Loucy (cell line): ENCODE measurements around the gene CYTH3.

Source experiments
- H2AFZ ChIP-seq: fragments of 200-600 bp; sonication (generic); 2 replicates; pipeline ENCODE4 v1.6.0; 2016; ENCODE audit warnings: antibody characterized with exemption, mild to moderate bottlenecking, low read length, moderate library complexity
- H3F3A ChIP-seq: fragments of 200-600 bp; 2 replicates; pipeline ENCODE4 v1.6.0; 2016; ENCODE audit warnings: antibody characterized with exemption, low read depth, mild to moderate bottlenecking
- H3K27me3 ChIP-seq: fragments of 200-600 bp; sonication (generic); 2 replicates; pipeline ENCODE4 v1.6.1; 2014; ENCODE audit warnings: low read length, mild to moderate bottlenecking; ENCODE audit not compliant: insufficient read depth, poor library complexity, severe bottlenecking
- H3K36me3 ChIP-seq: fragments of 200-600 bp; sonication (generic); 2 replicates; pipeline ENCODE4 v1.6.1; 2016; ENCODE audit warnings: low read length; ENCODE audit not compliant: insufficient read depth
- H3K4me1 ChIP-seq: fragments of 200-600 bp; sonication (generic); 2 replicates; pipeline ENCODE4 v1.5.1; 2014; ENCODE audit warnings: low read length, mild to moderate bottlenecking; ENCODE audit not compliant: insufficient read depth, poor library complexity, severe bottlenecking
- H3K4me2 ChIP-seq: fragments of 200-600 bp; sonication (generic); 2 replicates; pipeline ENCODE4 v1.6.0; 2014; ENCODE audit warnings: antibody characterized with exemption, low read length, low read depth, mild to moderate bottlenecking; ENCODE audit not compliant: poor library complexity, severe bottlenecking
- H3K4me3 ChIP-seq: fragments of 200-600 bp; sonication (generic); 2 replicates; pipeline ENCODE4 v1.5.1; 2014; ENCODE audit warnings: low read length, mild to moderate bottlenecking, mixed read lengths; ENCODE audit not compliant: poor library complexity, severe bottlenecking
- H3K79me2 ChIP-seq: fragments of 200-600 bp; sonication (generic); 2 replicates; pipeline ENCODE4 v1.6.1; 2014; ENCODE audit warnings: low read length; ENCODE audit not compliant: insufficient read depth
- H3K9ac ChIP-seq: fragments of 200-600 bp; sonication (generic); 2 replicates; pipeline ENCODE4 v1.6.0; 2014; ENCODE audit warnings: mild to moderate bottlenecking, low read depth, low read length, moderate library complexity; ENCODE audit not compliant: poor library complexity, severe bottlenecking
- H3K9me2 ChIP-seq: fragments of 200-600 bp; sonication (generic); replicated peaks from 2 replicates; pipeline ENCODE4 v1.6.1; 2016; ENCODE audit warnings: low read depth, low read length, mixed read lengths
- H3K9me3 ChIP-seq: fragments of 200-600 bp; sonication (generic); 2 replicates; pipeline ENCODE4 v1.6.1; 2014; ENCODE audit warnings: mild to moderate bottlenecking, antibody characterized with exemption, low read length, low read depth; ENCODE audit not compliant: insufficient read depth
- H4K20me1 ChIP-seq: fragments of 200-600 bp; sonication (generic); 2 replicates; pipeline ENCODE4 v1.6.0; 2014; ENCODE audit warnings: antibody characterized with exemption, low read length, mild to moderate bottlenecking; ENCODE audit not compliant: insufficient read depth, poor library complexity, severe bottlenecking
- EZH2phosphoT487 ChIP-seq: fragments of 200-600 bp; IDR thresholded peaks from 2 replicates; pipeline ENCODE4 v1.6.1; 2018; ENCODE audit warnings: antibody characterized with exemption, mild to moderate bottlenecking, moderate library complexity, borderline replicate concordance
- TF ChIP-seq, protein P1 (sequence below): fragments of 200-600 bp; sonication (generic); conservative IDR thresholded peaks from 2 replicates; pipeline ENCODE4 v1.5.1; 2014; ENCODE audit warnings: mild to moderate bottlenecking, antibody characterized with exemption, low read length

The CYTH3 gene

DNA sequence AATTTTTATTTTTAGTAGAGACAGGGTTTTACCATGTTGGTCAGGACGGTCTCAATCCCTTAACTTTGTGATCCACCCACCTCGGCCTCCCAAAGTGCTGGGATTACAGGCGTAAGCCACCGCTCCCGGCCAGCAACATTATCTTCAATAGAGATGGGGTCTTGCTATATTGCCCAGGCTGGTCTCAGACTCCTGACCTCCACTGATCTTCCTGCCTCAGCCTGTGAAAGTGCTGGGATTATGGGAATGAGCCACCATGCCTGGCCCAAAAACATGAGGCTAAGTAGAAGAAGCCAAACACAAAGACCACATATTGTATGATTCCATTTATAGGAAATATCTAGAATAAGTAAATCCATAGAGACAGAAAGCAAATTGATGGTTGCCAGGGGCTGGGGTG is 19.1 kb upstream of the CYTH3 start:
- no peak for TF ChIP-seq EZH2phosphoT487
- TF ChIP-seq, protein P1, sequence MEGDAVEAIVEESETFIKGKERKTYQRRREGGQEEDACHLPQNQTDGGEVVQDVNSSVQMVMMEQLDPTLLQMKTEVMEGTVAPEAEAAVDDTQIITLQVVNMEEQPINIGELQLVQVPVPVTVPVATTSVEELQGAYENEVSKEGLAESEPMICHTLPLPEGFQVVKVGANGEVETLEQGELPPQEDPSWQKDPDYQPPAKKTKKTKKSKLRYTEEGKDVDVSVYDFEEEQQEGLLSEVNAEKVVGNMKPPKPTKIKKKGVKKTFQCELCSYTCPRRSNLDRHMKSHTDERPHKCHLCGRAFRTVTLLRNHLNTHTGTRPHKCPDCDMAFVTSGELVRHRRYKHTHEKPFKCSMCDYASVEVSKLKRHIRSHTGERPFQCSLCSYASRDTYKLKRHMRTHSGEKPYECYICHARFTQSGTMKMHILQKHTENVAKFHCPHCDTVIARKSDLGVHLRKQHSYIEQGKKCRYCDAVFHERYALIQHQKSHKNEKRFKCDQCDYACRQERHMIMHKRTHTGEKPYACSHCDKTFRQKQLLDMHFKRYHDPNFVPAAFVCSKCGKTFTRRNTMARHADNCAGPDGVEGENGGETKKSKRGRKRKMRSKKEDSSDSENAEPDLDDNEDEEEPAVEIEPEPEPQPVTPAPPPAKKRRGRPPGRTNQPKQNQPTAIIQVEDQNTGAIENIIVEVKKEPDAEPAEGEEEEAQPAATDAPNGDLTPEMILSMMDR: no peak
- H3K27me3 ChIP-seq: no peaks in the 10 kb centered on the region
- H3K79me2 ChIP-seq: no peaks in the 10 kb centered on the region
- no peaks in the 10 kb centered on the region for H3K36me3 ChIP-seq
- H4K20me1 ChIP-seq: no peaks in the 10 kb centered on the region
- no peaks in the 10 kb centered on the region for H3K9me2 ChIP-seq
- peaks cover 2% of the 10 kb centered on the region for H3K4me1 ChIP-seq
- no peak overlapping the region for H3K4me3 ChIP-seq
- H3K4me2 ChIP-seq: no peak overlapping the region
- no peaks in the 10 kb centered on the region for H3F3A ChIP-seq
- H3K9me3 ChIP-seq: no peaks in the 10 kb centered on the region
- H3K9ac ChIP-seq: no peak overlapping the region
- no peak overlapping the region for H2AFZ ChIP-seq

- Histone ChIP-seq H3K4me1 (peaks cover 2% of the 10 kb centered on the region), H3F3A (no peaks in the 10 kb centered on the region), H4K20me1 (no peaks in the 10 kb centered on the region), H3K4me2 (no peak overlapping the region), H3K36me3 (no peaks in the 10 kb centered on the region), H3K4me3 (no peak overlapping the region), H3K79me2 (no peaks in the 10 kb centered on the region), H3K9ac (no peak overlapping the region), H2AFZ (no peak overlapping the region; the same call in 1 of the 2 replicates), H3K27me3 (no peaks in the 10 kb centered on the region), H3K9me2 (no peaks in the 10 kb centered on the region), H3K9me3 (no peaks in the 10 kb centered on the region)
- TF ChIP-seq, protein P1: no peak
- no peak for TF ChIP-seq EZH2phosphoT487
These were observed 17.9 kb upstream of the CYTH3 start for GRCh38 chr7:6290319-6290741.

DNA sequence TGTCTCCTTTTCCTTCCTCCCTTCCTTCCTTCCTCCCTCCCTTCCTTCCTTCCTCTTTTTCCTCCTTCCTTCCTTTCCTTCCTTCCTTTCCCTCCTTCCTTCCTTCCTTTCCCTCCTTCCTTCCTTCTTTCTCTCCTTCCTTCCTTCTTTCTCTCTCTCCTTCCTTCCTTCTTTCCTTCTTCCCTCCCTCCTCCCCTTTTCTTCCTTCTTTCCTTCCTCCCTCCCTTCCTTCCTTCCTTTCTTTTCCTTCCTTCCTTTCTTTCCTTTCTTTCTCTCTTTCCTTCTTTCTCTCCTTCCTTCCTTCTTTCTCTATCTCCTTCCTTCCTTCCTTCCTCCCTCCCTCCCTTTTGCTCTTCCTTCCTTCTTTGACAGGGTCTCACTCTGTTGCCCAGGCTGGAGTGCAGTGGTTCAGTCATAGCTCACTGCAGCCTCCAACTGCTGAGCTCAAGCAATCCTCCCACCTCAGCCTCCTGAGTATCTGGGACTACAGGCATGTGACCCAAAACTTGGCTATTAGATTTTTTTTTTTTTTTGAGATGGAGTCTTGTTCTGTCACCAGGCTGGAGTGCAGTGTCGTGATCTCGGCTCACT is 15.9 kb upstream of the CYTH3 start:
- Histone ChIP-seq H3K9me2 (no peaks in the 10 kb centered on the region), H3K4me2 (no peak overlapping the region), H3K4me1 (peaks cover 2% of the 10 kb centered on the region), H3F3A (no peaks in the 10 kb centered on the region), H3K79me2 (no peaks in the 10 kb centered on the region), H4K20me1 (no peaks in the 10 kb centered on the region), H3K4me3 (no peak overlapping the region), H2AFZ (no peak overlapping the region), H3K9me3 (no peaks in the 10 kb centered on the region), H3K27me3 (no peaks in the 10 kb centered on the region), H3K9ac (no peak overlapping the region), H3K36me3 (no peaks in the 10 kb centered on the region)
- no peak for TF ChIP-seq EZH2phosphoT487
- TF ChIP-seq, protein P1: no peak
